ENCODE data around the gene BST2.

Gene BST2

DNA sequence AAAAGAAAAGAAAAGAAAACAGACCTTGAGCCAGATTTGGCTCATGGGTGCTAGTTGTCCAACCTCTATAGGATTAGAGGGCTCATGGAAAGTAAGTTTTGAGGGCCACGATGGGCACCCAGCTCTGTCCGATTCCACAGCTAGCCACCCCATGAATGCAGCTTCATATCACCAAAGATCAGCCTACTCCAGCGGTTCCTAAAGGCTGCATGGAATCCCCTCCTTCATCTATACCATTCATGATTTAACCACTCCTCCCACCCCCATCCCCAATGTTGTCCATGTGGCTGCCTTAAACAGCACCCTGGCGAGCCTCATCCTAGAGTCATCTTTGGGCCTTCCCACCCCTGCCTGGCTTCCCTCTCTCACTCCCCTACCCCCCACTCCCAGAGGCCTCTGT lies 16.5 kb upstream of the BST2 start:
- H3F3A ChIP-seq (ENCODE audit: insufficient read depth): peaks cover 7% of the 10 kb centered on the region; the same call in 1 of the 2 replicates
- no peak overlapping the region for H3K4me3 ChIP-seq (ENCODE audit: insufficient read depth, low read length, poor library complexity, severe bottlenecking)
- no peak overlapping the region for H2AFZ ChIP-seq (ENCODE audit: low read depth, low read length, severe bottlenecking)
- no peak overlapping the region for H3K4me2 ChIP-seq (ENCODE audit: low read depth, low read length, poor library complexity, severe bottlenecking)
- no peak overlapping the region for H3K9ac ChIP-seq (ENCODE audit: low read length)
- no peaks in the 10 kb centered on the region for H3K36me3 ChIP-seq (ENCODE audit: low read length)
- H3K9me3 ChIP-seq (ENCODE audit: insufficient read depth, low read length): no peaks in the 10 kb centered on the region
- TF ChIP-seq, protein P1, sequence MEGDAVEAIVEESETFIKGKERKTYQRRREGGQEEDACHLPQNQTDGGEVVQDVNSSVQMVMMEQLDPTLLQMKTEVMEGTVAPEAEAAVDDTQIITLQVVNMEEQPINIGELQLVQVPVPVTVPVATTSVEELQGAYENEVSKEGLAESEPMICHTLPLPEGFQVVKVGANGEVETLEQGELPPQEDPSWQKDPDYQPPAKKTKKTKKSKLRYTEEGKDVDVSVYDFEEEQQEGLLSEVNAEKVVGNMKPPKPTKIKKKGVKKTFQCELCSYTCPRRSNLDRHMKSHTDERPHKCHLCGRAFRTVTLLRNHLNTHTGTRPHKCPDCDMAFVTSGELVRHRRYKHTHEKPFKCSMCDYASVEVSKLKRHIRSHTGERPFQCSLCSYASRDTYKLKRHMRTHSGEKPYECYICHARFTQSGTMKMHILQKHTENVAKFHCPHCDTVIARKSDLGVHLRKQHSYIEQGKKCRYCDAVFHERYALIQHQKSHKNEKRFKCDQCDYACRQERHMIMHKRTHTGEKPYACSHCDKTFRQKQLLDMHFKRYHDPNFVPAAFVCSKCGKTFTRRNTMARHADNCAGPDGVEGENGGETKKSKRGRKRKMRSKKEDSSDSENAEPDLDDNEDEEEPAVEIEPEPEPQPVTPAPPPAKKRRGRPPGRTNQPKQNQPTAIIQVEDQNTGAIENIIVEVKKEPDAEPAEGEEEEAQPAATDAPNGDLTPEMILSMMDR (IDR thresholded peaks at IDR 0.05; ENCODE audit: insufficient read depth, low read length, poor library complexity, severe bottlenecking): no peak
- TF ChIP-seq EZH2phosphoT487 (conservative IDR thresholded peaks at IDR 0.05; ENCODE audit: low read length): no peak
- H3K27ac ChIP-seq (ENCODE audit: low read depth, low read length): no peak overlapping the region
- H3K9me2 ChIP-seq (replicated peaks; ENCODE audit: insufficient read depth, low read length): no peaks in the 10 kb centered on the region
- no peaks in the 10 kb centered on the region for H4K20me1 ChIP-seq (ENCODE audit: low read depth, low read length)
- no peaks in the 10 kb centered on the region for H3K79me2 ChIP-seq (ENCODE audit: insufficient read depth, low read length)
- no peaks in the 10 kb centered on the region for H3K27me3 ChIP-seq (ENCODE audit: low read length)

DNA sequence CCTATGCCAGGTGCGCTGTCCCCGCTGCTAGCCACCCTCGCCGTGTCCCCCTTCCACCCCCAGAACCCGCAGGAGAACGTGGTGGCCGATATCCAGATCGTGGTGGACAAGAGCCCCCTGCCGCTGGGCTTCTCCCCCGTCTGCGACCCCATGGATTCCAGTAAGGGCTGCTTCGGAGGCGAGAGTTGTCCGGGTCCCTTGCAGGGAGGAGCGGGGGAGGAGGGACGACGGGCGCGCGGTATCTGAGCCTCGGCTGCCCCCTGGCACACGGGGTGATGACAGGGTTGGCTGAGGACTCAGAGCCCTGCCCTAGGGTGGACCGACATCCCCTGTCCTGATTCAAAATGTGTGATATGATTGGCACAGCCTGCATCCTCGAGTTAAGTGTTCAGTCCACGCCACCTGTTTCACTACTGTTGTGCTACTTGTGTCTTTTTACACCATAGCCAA lies 15.1 kb upstream of the BST2 start:
- H3K27me3 ChIP-seq (ENCODE audit: low read length): no peaks in the 10 kb centered on the region
- H3K9me3 ChIP-seq (ENCODE audit: insufficient read depth, low read length): no peaks in the 10 kb centered on the region
- H3K4me2 ChIP-seq (ENCODE audit: low read depth, low read length, poor library complexity, severe bottlenecking): peak overlapping the region; percentile 73
- no peaks in the 10 kb centered on the region for H3K36me3 ChIP-seq (ENCODE audit: low read length)
- H3F3A ChIP-seq (ENCODE audit: insufficient read depth): peaks cover 7% of the 10 kb centered on the region; the same call in 1 of the 2 replicates
- no peak for TF ChIP-seq EZH2phosphoT487 (conservative IDR thresholded peaks at IDR 0.05; ENCODE audit: low read length)
- TF ChIP-seq, protein P1 (IDR thresholded peaks at IDR 0.05; ENCODE audit: insufficient read depth, low read length, poor library complexity, severe bottlenecking): no peak
- H3K79me2 ChIP-seq (ENCODE audit: insufficient read depth, low read length): no peaks in the 10 kb centered on the region
- no peaks in the 10 kb centered on the region for H4K20me1 ChIP-seq (ENCODE audit: low read depth, low read length)
- H2AFZ ChIP-seq (ENCODE audit: low read depth, low read length, severe bottlenecking): peak overlapping the region; percentile 91
- H3K9ac ChIP-seq (ENCODE audit: low read length): peak overlapping the region; percentile 68
- peak overlapping the region; percentile 83 for H3K4me3 ChIP-seq (ENCODE audit: insufficient read depth, low read length, poor library complexity, severe bottlenecking)
- H3K9me2 ChIP-seq (replicated peaks; ENCODE audit: insufficient read depth, low read length): no peaks in the 10 kb centered on the region
- H3K27ac ChIP-seq (ENCODE audit: low read depth, low read length): peak overlapping the region; percentile 17; the same call in 1 of the 2 replicates

DNA sequence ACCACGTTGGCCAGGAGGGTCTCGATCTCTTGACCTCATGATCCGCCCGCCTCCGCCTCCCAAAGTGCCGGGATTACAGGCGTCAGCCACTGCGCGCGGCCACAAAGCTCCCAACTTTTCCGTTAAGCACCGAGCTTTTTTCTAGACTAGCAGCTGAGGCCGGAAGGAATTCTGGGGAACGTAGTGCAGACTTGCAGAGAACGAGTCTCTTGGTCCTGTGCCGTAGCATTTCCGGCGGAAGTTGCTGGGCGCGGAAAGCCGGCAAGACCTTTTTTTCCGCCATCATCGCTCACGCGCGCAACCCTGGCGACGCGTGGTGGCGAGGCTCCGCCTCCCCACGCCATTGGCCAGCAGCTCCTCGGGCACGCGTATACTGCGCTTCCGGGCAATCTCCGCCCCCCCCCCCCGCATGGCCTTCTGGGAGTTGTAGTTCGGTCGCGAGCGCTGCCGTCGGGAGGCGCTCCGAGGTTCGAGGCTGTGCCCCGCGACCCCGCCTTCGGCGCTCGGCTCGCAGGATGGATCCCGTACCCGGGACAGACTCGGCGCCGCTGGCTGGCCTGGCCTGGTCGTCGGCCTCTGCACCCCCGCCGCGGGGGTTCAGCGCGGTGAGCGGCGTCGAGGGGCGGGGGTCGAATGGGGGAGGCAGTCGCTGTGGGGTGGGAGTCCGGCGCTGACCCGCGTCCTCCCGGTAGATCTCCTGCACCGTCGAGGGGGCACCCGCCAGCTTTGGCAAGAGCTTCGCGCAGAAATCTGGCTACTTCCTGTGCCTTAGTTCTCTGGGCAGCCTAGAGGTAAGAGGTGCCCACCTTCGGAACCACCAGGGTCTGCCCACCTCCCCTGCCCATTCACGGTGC lies 14.4 kb upstream of the BST2 start, which contains the start of gene MVB12A:
MVB12A (plus strand) TSS at position 427 of the 854 bp plus-strand sequence; CDS start at position 516, 89 bp downstream.
- H3K27ac ChIP-seq (ENCODE audit: low read depth, low read length): peak within 1 kb of the TSS; percentile 40
- no peaks in the 10 kb centered on the region for H4K20me1 ChIP-seq (ENCODE audit: low read depth, low read length)
- no peaks in the 10 kb centered on the region for H3K36me3 ChIP-seq (ENCODE audit: low read length)
- H2AFZ ChIP-seq (ENCODE audit: low read depth, low read length, severe bottlenecking): peak within 1 kb of the TSS; percentile 91
- H3K4me2 ChIP-seq (ENCODE audit: low read depth, low read length, poor library complexity, severe bottlenecking): peak within 1 kb of the TSS; percentile 84
- no peaks in the 10 kb centered on the region for H3K9me3 ChIP-seq (ENCODE audit: insufficient read depth, low read length)
- H3K9ac ChIP-seq (ENCODE audit: low read length): peak within 1 kb of the TSS; percentile 70
- peak within 1 kb of the TSS; percentile 83 for H3K4me3 ChIP-seq (ENCODE audit: insufficient read depth, low read length, poor library complexity, severe bottlenecking)
- H3K79me2 ChIP-seq (ENCODE audit: insufficient read depth, low read length): no peaks in the 10 kb centered on the region
- no peaks in the 10 kb centered on the region for H3K9me2 ChIP-seq (replicated peaks; ENCODE audit: insufficient read depth, low read length)
- H3F3A ChIP-seq (ENCODE audit: insufficient read depth): peaks cover 7% of the 10 kb centered on the region; the same call in 1 of the 2 replicates
- no peak for TF ChIP-seq EZH2phosphoT487 (conservative IDR thresholded peaks at IDR 0.05; ENCODE audit: low read length)
- no peaks in the 10 kb centered on the region for H3K27me3 ChIP-seq (ENCODE audit: low read length)
